Right cardiac atrium (tissue), 5 donors: Measurements from ENCODE around the gene CKAP2. TPM values are rescaled to one million over a fixed set of nuclear protein-coding genes. Genes with fewer than 3 reads are reported as not detected.

Experiments used
- ATAC-seq, 2 donors: fragments of 200-7000 bp; cut with Tn5 transposase; one replicate each; pipeline versions ENCODE4 v1.8.0 to v1.9.1; 2020; ENCODE audit warnings: moderate library complexity in 2 of 2, mild to moderate bottlenecking in 1 of 2
- DNase-seq, 3 donors: peaks; one replicate each; pipeline ENCODE4 v3.0.0-alpha.2; 2020
- H3K27ac ChIP-seq: one replicate; pipeline ENCODE4 v1.5.1; 2013; ENCODE audit warnings: mild to moderate bottlenecking, low read length, control low read depth, moderate library complexity
- H3K27me3 ChIP-seq: one replicate; pipeline ENCODE4 v1.6.1; 2013; ENCODE audit not compliant: control insufficient read depth, insufficient read depth
- H3K4me1 ChIP-seq: one replicate; pipeline ENCODE4 v1.6.1; 2013; ENCODE audit warnings: low read length; ENCODE audit not compliant: control insufficient read depth, insufficient read depth
- H3K4me3 ChIP-seq: one replicate; pipeline ENCODE4 v1.5.1; 2013; ENCODE audit warnings: low read length, control low read depth
- H3K9me3 ChIP-seq: one replicate; pipeline ENCODE4 v1.6.1; 2013; ENCODE audit warnings: low read length; ENCODE audit not compliant: control insufficient read depth
- WGBS: extraction: QIAGEN DNeasy Blood & Tissue Kit; methylation state at CpG from one replicate; pipeline ENCODE4 v1.1.7; 2013; 5-methylcytosine and 5-hydroxymethylcytosine counted together
- intact Hi-C, 4 donors: fragments of 100-400 bp; cut with DNase I; formaldehyde crosslinking; loops; one replicate each; pipeline versions ENCODE4 v1.11.0 to v1.14.0; 2022 to 2023
- polyA plus RNA-seq: library from polyadenylated mRNA; stranded (reverse); fragments of 200-250 nt; gene quantifications from one replicate; pipeline ENCODE4 v1.2.3, GENCODE V29; 2013
- total RNA-seq, 4 donors: library from RNA; stranded (reverse); fragmentation: NEBNext Ultra II Directional; extraction: Animal tissue kit (Norgen Biotek cat#: 25700); gene quantifications; one replicate each; pipeline ENCODE4 v1.2.1, GENCODE V29; 2021
- donor health status: healthy with polysubstance abuse.
- donor health status: DM: no; HTN: yes; CAD: no.
- donor health status: DM: no; HTN: no; CAD: no.
- donor health status: DM: no; HTN: yes; CAD: no; lungs with severe emphysema.
- donor health status: DM: yes; HTN: yes; CAD: no.

Gene CKAP2
- total and polyA plus RNA-seq, 5 donors: 2.6 to 9.9 (median 6.5) TPM

- no peak for DNase-seq
- ATAC-seq: no peak
- 96% methylated on average over 3 of the region's 3 CpGs for WGBS
- H3K27me3 ChIP-seq: no peaks in the 10 kb centered on the region
- peaks cover 3% of the 10 kb centered on the region for H3K4me1 ChIP-seq
- intact Hi-C loops: no loop called here
- H3K4me3 ChIP-seq: no peak overlapping the region
- no peaks in the 10 kb centered on the region for H3K9me3 ChIP-seq
- no peak overlapping the region for H3K27ac ChIP-seq
These were observed 34.1 kb upstream of the CKAP2 start for GRCh38 chr13:52421216-52421615.

GRCh38 chr13:52428295-52428694 is 27.0 kb upstream of the CKAP2 start:
- Histone ChIP-seq H3K27me3 (no peaks in the 10 kb centered on the region), H3K4me3 (no peak overlapping the region), H3K4me1 (no peaks in the 10 kb centered on the region), H3K27ac (no peak overlapping the region), H3K9me3 (no peaks in the 10 kb centered on the region)
- 66% methylated on average over 2 of the region's 2 CpGs for WGBS
- ATAC-seq (peak; percentile 64 to 91), DNase-seq (no peak)
- intact Hi-C loops: no loop called here

GRCh38 chr13:52432456-52432855 is 22.8 kb upstream of the CKAP2 start:
- H3K4me1 ChIP-seq: peaks cover 1% of the 10 kb centered on the region
- 51% methylated on average over 2 of the region's 2 CpGs for WGBS
- no peak overlapping the region for H3K4me3 ChIP-seq
- peak; percentile 63 to 74 for ATAC-seq
- no peak for DNase-seq
- H3K27me3 ChIP-seq: no peaks in the 10 kb centered on the region
- no peak overlapping the region for H3K27ac ChIP-seq
- no peaks in the 10 kb centered on the region for H3K9me3 ChIP-seq
- intact Hi-C loops: no loop called here

GRCh38 chr13:52446265-52446664 is 9.0 kb upstream of the CKAP2 start:
- Histone ChIP-seq H3K27me3 (no peaks in the 10 kb centered on the region), H3K4me1 (peaks cover 2% of the 10 kb centered on the region), H3K9me3 (no peaks in the 10 kb centered on the region), H3K27ac (no peak overlapping the region), H3K4me3 (no peak overlapping the region)
- DNase-seq (no peak), ATAC-seq (no peak)
- intact Hi-C loops: no loop called here
- 93% methylated on average over 1 of the region's 1 CpG for WGBS

- H3K4me3 ChIP-seq: no peak overlapping the region
- H3K4me1 ChIP-seq: peaks cover 2% of the 10 kb centered on the region
- H3K27me3 ChIP-seq: no peaks in the 10 kb centered on the region
- H3K9me3 ChIP-seq: no peaks in the 10 kb centered on the region
- intact Hi-C loops: no loop called here
- no peak overlapping the region for H3K27ac ChIP-seq
- DNase-seq: no peak
- no peak for ATAC-seq
- 78% methylated on average over 2 of the region's 2 CpGs for WGBS
These were observed 7.9 kb upstream of the CKAP2 start for GRCh38 chr13:52447354-52447753.

- intact Hi-C loops: no loop called here
- no peak overlapping the region for H3K4me3 ChIP-seq
- no peaks in the 10 kb centered on the region for H3K27me3 ChIP-seq
- no peak overlapping the region for H3K27ac ChIP-seq
- DNase-seq (no peak), ATAC-seq (no peak)
- 76% methylated on average over 5 of the region's 5 CpGs for WGBS
- H3K4me1 ChIP-seq: peaks cover 2% of the 10 kb centered on the region
- H3K9me3 ChIP-seq: no peaks in the 10 kb centered on the region
These were observed 7.3 kb upstream of the CKAP2 start for GRCh38 chr13:52447815-52448552.

- Histone ChIP-seq H3K27ac (peak overlapping the region; percentile 97), H3K27me3 (no peaks in the 10 kb centered on the region), H3K4me1 (peaks cover 2% of the 10 kb centered on the region), H3K9me3 (no peaks in the 10 kb centered on the region), H3K4me3 (peak overlapping the region; percentile 81)
- ATAC-seq: no peak
- DNase-seq: no peak
- intact Hi-C loops: loop anchor here in 3 of 4 donors (5.0 to 10.0 kb wide), 3 partner anchors 47 to 107 kb away; no protein-coding TSS in a partner anchor
- 6% methylated on average over 10 of the region's 10 CpGs for WGBS
These were observed 5.8 kb upstream of the CKAP2 start for GRCh38 chr13:52449331-52450011.

GRCh38 chr13:52450012-52450792 is 5.1 kb upstream of the CKAP2 start, which contains the start of gene VPS36:
Gene VPS36 (minus strand): TSS chr13:52450634. CDS start chr13:52450594, 40 bp downstream.
- WGBS: under 1% methylated on average over 105 of the region's 105 CpGs
- Histone ChIP-seq H3K4me3 (peak within 1 kb of the TSS; percentile 81), H3K9me3 (no peaks in the 10 kb centered on the region), H3K27me3 (no peaks in the 10 kb centered on the region), H3K27ac (peak within 1 kb of the TSS; percentile 97), H3K4me1 (peaks cover 2% of the 10 kb centered on the region)
- ATAC-seq: peak; percentile 92 to 95
- peak; percentile 97 to 99 (median 99) for DNase-seq
- intact Hi-C loops: loop anchor here in 3 of 4 donors (5.0 to 10.0 kb wide), 3 partner anchors 48 to 108 kb away; no protein-coding TSS in a partner anchor

- Histone ChIP-seq H3K9me3 (no peaks in the 10 kb centered on the region), H3K27ac (no peak overlapping the region), H3K27me3 (no peaks in the 10 kb centered on the region), H3K4me3 (no peak overlapping the region), H3K4me1 (peaks cover 2% of the 10 kb centered on the region)
- DNase-seq (no peak), ATAC-seq (no peak)
- WGBS: 9% methylated on average over 8 of the region's 8 CpGs
- intact Hi-C loops: loop anchor here in 3 of 4 donors (5.0 to 10.0 kb wide), 3 partner anchors 48 to 108 kb away; no protein-coding TSS in a partner anchor
These were observed 4.5 kb upstream of the CKAP2 start for GRCh38 chr13:52450793-52451116.

GRCh38 chr13:52451135-52451804 is 4.0 kb upstream of the CKAP2 start:
- intact Hi-C loops: loop anchor here in 3 of 4 donors (5.0 to 10.0 kb wide), 3 partner anchors 49 to 109 kb away; no protein-coding TSS in a partner anchor

More at GRCh38 chr13:52451135-52451804, 4.0 kb upstream of the CKAP2 start:
- H3K9me3 ChIP-seq: no peaks in the 10 kb centered on the region
- ATAC-seq: no peak
- H3K4me3 ChIP-seq: no peak overlapping the region
- H3K27me3 ChIP-seq: no peaks in the 10 kb centered on the region
- WGBS: 84% methylated on average over 24 of the region's 24 CpGs
- H3K4me1 ChIP-seq: peaks cover 2% of the 10 kb centered on the region
- DNase-seq: peak in 1 of 3 donors; percentile 57
- H3K27ac ChIP-seq: no peak overlapping the region
